Measurements from ENCODE around the gene ROR2.
A peak's percentile ranks its signal among the peaks of the same experiment; 100 is the strongest.

The ROR2 gene

DNA sequence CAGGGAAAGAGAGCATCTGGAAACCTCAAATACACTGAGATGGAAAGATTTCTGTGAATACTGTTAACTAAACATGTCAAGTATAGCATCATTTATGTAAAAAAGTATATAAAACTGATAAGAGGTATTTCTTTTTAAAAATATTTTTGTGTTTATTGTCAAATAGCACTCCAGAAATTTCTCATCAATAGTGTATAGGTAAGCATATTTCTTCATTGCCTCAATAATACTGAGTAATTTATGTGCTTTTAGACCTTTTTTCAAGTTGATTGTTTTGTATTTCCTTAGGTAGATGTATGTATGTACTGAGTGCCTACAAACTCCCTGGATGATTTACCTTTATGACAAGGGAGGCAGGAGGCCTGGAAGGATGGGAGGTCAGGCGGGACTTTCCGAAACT, 196.3 kb downstream of the ROR2 start:
- DNase-seq (ENCODE audit: low read depth in 2 of 3, low spot score in 2 of 3) = no peak

DNA sequence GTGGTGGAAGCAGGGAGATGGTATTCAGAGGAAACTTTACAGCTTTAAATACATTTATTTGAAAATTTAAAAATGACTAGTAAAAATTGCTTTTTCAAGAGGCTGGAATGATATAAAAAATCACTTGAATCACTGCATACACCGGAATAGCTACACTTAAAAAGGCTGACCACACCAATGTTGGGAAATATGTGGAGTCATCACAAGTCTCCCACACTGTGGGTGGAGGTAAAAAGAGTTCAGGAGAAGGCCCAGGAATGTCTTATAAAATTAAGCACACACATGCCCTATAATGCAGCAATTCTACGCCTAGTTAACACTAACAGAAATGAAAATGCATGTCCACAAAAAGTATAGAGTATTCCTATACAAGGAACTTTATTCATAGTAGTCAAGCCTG, 198.1 kb downstream of the ROR2 start:
- DNase-seq (ENCODE audit: low read depth in 2 of 3, low spot score in 2 of 3) = no peak

DNA sequence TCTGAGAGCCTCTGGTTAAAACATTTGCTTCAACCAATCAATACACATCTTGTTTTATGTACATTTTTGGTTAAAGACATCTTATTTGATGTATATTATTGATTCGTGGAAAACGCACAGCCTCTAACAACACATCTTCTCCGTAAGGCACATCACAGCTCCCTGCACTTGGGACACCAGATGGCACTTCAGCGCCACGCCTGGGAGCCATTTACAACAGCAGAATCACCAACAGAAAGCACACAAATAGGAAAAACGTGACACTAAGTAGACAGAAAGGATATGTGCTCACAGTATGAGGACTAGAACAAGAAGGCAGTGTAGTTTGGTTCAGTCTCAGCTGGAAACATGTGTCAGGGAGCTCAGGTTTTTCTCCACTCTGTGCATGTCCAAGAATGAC, 199.7 kb downstream of the ROR2 start:
- no peak for DNase-seq (ENCODE audit: low read depth in 2 of 3, low spot score in 2 of 3)

DNA sequence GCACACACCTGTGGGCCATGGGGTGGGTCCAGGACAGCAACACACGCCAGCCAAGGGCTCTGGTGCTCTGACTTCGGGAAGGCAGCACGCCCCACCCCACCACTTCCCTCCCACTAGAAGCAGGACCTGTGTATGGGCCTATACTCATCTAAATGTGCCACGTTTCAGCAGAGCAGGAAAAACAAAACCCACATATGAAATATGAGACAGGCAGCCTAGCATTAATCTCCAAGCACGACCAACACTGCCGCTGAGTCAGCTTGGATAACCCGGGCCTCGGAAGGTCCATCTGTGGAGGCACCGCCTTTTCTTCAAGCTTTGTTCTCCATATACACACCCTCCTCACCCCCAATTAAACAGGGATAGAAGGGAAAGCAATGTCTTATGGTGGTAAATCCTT, 203.1 kb downstream of the ROR2 start:
- no peak for DNase-seq (ENCODE audit: low read depth in 2 of 3, low spot score in 2 of 3)

DNA sequence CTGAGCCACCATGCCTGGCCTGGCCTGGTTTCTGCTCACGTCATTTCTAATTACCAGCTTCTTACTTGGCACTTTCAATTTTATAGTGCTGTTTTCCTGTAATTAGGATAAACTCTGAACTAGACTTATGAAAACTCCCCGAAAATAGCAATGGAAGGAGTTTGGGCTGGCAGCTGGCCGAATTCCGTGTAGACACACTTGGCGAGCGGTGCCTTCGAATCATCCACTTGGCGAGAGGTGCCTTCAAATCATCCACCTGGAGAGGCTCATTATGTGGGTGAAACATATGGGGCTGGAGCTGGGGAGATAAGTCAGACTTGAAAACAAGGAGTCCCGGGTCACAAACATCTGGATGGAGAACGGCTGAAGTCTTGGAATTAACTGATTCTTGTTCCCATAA, 203.7 kb downstream of the ROR2 start:
- DNase-seq (ENCODE audit: low read depth in 2 of 3, low spot score in 2 of 3) = no peak

DNA sequence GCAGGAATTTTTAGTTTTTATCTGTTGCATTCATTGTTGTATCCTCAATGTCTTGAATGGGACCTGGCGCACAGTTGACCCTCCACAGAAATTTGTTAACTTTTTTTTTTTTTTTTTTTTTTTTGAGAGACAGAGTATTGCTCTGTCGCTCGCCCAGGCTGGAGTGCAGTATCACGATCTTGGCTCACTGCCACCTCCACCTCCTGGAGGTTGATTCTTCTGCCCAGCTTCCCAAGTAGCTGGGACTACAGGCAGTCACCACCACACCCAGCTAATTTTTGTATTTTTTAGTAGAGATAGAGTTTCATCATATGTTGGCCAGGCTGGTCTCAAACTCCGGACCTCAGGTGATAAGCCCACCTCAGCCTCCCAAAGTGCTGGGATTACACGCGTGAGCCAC, 205.9 kb downstream of the ROR2 start:
- no peak for DNase-seq (ENCODE audit: low read depth in 2 of 3, low spot score in 2 of 3)

DNA sequence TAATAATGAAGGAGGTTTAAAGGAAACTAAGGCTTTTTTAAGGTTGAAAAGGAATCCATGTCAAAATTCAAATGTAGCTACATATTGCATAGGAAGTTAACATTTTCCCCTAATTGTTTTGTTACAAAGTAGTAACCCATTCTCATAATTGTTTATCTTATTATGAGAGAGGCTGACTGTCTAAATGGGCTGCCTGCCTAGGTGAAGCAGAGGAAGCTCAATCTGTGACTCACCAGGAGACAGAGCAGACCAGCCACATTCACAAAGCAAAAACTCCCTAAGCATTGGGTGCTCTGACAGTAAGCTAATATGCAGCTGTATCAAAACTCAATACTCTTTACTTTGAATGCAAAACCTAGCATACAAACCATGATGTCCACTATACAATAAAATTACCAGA, 208.5 kb downstream of the ROR2 start:
- no peak for DNase-seq (ENCODE audit: low read depth in 2 of 3, low spot score in 2 of 3)

DNA sequence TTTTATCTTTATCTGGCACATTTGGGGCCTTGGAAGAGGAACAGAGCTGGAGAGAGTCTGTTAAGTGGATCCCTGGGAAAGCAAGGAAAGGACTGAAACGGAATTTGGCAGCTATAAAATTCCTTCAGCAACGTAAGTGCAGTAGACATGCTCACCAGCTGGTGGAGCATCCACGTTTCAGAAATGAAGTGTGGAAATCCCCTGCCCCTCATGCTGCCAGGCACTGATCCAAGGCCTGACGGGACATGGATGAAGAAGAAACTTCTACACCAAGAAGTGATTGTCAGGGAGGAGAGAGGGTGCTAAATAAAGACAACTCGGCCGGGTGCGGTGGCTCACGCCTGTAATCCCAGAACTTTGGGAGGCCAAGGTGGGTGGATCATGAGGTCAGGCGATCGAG, 209.3 kb downstream of the ROR2 start:
- DNase-seq (ENCODE audit: low read depth in 2 of 3, low spot score in 2 of 3) = no peak

DNA sequence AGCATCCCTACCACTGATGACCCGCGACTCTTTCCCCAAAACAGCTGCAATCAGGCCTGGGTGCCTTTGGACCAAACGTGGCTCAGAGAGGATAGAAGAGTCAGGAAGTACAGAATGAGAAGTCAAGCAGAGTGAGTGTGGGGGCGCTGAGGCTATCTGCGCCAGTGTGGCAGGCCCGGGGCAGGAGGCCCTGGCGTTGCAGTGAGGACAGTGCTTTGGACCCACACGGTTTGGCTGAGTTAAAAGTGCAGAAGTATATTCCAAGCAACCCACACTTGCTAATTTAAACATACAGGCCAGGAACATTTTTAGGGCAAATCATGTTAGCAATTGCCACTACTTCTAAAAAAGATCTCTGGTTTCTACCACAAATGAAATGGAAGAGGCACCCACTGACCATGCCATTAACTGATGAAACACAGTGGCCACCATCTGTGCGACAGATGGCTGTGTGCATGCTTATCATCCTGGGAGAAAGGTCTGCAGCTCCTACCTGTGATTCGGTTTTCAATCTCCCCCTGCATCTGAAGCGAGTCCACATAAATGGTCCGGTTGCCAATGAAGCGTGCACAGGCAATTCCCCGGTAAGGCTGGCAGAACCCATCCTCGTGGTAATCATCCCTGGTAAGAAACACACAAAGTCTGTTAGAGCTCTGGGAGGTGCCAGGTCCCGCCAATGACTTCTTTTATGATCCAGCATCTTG, 213.0 kb downstream of the ROR2 start:
- no peak for DNase-seq (ENCODE audit: low read depth in 2 of 3, low spot score in 2 of 3)

DNA sequence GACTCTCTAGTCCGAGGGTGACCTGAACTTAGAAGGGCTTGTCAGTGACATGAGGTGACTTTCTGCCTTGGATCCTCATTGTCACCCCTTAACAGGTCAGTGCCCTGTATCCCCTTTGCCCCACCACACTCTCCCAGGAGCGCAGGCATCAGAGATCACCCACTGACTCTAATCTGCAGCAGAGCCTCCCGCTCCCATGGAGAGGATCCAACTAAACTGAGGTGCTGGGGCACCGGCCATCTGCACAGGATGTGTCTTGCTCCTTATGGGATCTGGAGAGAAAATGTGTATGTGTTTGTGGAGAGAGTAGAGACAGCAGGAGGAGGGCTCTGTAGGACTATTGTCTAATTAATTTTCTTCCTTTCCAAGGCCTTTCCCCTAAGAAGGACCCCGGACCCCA, 213.7 kb downstream of the ROR2 start:
- DNase-seq (ENCODE audit: low read depth in 2 of 3, low spot score in 2 of 3) = no peak

DNA sequence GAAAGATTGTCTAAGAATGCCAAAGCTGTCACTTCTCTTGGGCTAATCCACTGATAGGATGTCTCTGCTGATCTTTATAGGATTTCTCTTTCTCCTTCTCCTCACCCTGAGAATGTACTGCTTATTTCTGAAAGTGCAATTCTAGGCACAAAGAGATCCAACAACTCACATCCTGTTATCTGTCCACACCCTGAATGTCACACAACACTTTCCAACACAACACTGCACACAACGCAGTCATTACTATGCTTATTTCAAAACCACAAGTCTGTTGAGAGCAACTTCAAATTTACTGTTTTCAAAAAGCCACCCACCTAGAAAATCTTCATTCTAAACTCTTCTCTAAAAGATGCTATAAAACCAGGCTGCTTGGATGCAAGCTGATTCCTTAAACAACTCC, 215.0 kb downstream of the ROR2 start:
- no peak for DNase-seq (ENCODE audit: low read depth in 2 of 3, low spot score in 2 of 3)

DNA sequence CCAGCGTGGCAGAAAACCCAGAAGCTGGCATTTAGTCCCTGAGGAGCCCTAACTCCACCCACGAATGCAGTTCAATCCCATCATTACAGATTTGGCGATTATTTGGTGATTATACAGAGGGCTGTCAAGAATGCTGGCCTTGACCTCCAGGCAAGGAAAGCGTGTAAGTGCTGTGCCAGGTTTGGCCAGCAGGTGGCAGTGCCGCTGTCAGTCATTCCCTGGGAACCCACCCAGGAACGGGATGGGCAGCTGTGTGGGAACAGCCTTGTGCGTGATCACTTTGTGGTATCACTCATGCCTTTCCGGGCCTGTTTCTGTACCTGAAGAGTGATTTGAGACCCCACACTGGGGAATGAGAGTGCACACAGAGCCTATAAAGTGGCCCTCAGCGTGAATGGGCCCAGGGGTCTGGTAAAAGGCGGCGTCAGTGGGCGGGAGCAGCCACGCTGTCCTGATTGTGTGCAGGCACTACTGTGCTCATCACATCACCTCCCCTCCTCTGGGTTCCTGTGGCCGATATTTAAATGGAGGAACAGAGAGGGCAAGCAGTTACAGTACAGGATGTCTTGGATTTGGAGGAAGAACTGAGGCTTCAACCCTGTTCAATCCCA, 215.6 kb downstream of the ROR2 start:
- DNase-seq (ENCODE audit: low read depth in 2 of 3, low spot score in 2 of 3) = peak in 2 of 3 experiments; percentile 39 to 53

DNA sequence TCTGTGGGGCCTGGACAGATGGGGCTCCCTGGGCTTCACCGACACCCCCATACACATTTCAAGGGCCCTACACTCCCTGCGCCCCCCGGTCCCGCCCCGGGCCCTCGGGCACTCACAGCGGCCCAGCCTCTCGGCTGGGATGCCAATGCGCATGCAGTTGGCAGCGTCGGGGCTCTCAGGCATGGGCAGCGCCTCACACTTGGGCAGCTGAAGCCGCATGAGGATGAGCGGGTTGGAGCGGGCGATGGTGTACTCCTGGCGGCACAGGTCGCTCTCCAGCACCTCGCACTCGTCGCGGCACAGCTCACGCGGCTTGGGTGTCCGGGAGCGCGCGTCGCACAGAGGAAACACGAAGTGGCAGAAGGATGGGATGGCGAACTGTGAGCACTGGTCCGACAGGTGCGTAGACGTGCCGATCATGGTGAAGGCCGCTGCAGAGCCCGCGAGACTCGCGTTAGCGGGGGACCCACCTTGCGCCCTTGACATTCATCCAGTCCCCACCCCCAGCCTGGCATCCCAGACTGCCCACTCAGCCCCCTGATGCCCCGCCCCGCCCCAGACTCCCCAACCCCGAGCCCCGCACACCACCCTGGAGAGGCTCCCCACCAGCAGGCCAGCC, 216.9 kb downstream of the ROR2 start:
- no peak for DNase-seq (ENCODE audit: low read depth in 2 of 3, low spot score in 2 of 3)

DNA sequence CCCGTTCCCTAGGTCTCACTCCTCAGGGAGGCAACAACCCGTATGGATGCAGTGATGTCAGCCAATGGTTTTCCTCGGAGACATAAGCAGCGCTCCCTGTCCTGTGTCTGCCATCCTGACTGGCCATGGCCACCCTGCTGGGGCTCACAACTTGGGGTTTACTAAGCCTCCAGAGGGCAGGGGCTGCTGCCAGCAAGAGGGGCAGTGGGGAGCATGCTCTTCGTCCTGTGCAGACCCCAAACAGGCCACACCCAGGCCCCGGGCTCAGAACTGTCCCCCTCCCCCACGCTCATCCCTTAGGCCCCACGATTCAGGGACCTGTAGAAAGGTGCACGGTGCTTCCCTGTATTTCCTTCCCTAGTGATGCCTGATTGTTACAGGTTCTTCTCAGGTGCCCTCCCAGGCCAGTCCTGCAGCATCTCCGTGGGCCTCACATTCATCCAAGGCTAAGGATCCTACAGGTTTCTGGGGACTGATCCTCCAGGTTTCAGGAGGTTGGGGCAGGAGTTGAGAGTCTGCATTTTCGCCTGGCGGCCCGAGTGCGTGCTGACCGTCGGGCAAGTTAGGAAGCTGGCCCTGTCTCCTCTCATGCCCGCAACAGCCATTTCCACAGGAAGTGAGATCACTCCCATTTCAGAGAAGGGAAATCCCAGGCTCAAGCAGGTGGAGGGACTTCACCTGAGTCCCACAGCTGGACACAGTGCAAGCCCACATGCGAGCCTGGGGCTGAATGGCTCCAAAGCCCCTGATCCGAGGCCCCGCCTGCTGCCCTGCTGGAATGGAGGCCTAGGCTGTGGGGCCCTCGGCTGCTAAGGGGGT, 217.6 kb downstream of the ROR2 start:
- no peak for DNase-seq (ENCODE audit: low read depth in 2 of 3, low spot score in 2 of 3)

DNA sequence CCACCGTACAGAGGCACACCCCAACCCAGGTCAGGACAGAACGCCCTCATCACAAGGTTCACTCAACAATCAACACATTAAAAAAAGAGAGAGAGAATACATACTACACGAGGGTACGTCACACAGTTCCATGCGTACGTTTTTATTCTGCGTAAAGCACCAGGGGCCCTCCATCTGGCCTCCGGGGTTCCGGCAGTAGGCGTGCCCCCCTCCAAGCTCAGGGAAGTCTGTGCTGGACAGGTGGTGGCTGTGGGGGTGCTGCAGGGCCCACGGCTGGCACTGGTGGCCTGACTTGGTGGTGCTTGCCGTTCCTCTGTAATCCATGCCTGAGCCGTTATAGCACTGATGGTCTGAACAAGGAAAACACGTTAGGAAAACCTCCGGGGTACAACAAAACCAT, 219.2 kb downstream of the ROR2 start:
- DNase-seq (ENCODE audit: low read depth in 2 of 3, low spot score in 2 of 3) = no peak

DNA sequence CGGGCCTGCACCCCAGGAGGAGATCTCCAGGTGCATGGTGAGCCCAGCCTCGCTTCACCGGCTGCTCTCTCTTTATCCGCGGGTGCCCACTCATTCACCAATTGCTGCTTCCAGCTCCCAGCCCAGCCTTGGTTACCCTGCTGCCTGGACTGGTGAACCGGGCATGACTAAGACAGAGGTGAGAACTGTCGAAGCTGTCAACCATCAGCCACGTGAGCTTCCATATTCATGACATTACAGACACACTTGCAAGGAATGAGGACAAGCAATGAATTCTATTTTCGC, 220.5 kb downstream of the ROR2 start:
- no peak for DNase-seq (ENCODE audit: low read depth in 2 of 3, low spot score in 2 of 3)

DNA sequence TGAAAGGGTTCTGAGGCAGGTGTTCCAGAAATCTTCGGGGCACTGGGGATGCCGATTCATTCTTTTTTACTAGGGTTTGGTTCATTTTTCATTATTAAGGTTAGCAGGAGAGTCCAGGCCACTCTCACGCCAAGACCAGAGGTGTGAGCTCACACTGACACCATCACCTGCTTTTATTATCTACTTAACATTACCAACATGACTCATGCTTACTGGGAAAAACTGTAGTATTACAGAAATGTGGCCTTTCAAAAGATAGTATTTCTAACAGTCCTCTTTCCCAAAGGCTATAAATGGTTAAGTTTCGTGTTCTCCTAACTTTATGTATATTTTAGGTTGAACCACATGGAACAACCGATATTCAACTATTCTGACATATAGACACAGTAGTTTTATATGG, 222.1 kb downstream of the ROR2 start:
- no peak for DNase-seq (ENCODE audit: low read depth in 2 of 3, low spot score in 2 of 3)

DNA sequence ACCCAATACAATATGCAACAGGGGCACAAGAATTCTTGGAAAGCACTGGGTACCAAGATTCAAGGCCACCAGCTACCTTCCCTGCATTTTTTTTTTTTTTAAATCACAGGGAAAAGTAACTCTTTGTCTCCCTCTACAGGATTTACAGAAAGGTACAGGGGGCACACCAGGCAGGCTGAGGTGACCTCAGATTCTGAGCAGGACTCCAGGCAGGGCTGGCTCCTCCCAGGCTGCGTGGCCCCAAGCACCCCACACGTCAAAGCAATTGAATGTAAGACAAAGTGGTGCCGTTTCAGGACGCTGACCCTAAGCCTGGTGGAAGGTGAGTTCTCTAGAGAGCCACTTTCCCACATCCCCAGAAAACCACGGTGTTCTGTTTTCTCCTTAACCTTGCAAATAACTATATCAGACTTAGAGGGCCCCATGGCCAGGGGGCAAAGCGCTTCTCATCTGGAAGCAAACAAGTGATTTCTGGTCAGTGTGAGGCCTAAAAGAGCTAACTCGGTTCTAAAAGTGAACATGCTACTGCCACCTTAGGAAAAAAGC, 222.6 kb downstream of the ROR2 start:
- no peak for DNase-seq (ENCODE audit: low read depth in 2 of 3, low spot score in 2 of 3)

DNA sequence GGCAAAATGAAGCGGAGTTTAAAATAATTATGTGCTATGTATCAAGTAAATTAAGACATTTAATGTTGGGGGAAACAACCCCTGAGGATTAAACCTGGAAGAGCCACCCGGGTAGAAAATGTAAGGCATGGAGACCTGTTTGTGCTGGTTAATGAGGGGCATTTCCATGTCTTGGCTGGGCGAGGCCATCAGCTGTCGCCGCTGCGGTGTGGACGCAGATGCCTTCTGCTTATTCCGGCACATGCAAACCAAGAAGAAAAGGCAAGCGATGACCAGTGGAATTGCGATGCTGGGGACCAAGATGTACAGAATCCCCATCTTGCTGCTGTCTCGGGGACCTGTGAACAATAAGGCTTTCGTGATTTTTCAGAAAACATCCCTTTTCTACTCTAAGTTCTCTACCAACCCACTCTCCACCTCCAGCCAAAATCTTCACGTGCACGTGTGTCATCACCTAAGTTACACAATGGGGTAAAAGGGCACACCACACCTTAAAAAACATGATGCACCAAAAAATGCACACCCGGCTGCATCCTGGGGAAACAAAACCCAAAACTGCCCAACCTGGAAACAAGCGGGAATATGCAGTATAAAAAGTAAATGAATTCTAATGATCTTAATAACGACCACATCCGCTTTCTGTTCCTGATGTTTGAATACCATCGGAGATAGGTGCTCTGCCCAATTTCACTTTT, 223.5 kb downstream of the ROR2 start:
- DNase-seq (ENCODE audit: low read depth in 2 of 3, low spot score in 2 of 3) = no peak

DNA sequence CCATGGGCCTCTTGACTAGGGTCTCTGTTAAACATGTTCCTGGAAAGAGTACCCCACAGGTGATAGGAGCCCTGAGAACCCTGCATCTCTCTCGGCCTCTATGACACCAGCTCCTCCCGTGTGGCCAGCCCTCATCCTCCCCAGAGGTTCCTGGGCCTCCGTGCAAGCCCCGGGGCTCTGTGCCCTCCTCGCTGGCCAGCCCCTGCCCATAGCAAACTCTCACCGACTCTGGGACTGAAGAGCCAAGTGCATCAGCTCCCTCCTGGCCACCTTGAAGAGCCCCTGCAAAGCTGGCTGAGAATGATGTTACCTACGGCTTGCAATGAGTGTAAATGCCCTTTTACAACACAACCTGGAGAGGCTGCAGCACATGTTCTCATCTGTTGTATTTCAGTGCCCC, 224.4 kb downstream of the ROR2 start:
- DNase-seq (ENCODE audit: low read depth in 2 of 3, low spot score in 2 of 3) = no peak

All from activated CD8-positive, alpha-beta memory T cell treated with anti-CD3 and anti-CD28 coated beads for 48 hours (primary cell).